ENCODE results near the gene C1orf115.

Gene C1orf115

GRCh38 chr1:220706480-220706879, 16.3 kb downstream of the C1orf115 start:
- H3K27ac ChIP-seq (replicated peaks) = no peak overlapping the region
- H3K4me3 ChIP-seq (replicated peaks; ENCODE audit: insufficient read depth, low read length) = no peak overlapping the region
- H3K27me3 ChIP-seq (ENCODE audit: insufficient read depth, poor library complexity, severe bottlenecking) = no peaks in the 10 kb centered on the region
- TF ChIP-seq CTCF (IDR thresholded peaks at IDR 0.05; ENCODE audit: insufficient read depth, low read length) = no peak
- no peak for TF ChIP-seq GABPA (IDR thresholded peaks at IDR 0.05; ENCODE audit: low read depth)
- TF ChIP-seq POLR2AphosphoS5 (IDR thresholded peaks at IDR 0.05; ENCODE audit: low read depth) = no peak
- no peak for TF ChIP-seq SPI1 (IDR thresholded peaks at IDR 0.05; ENCODE audit: borderline replicate concordance, low read depth)
- no peak for TF ChIP-seq REST (IDR thresholded peaks at IDR 0.05; ENCODE audit: insufficient replicate concordance, low read depth)
- no peak for DNase-seq (ENCODE audit: low read depth in 1 of 2, low spot score in 1 of 2)

GRCh38 chr1:220707160-220707559, 17.0 kb downstream of the C1orf115 start:
- DNase-seq (ENCODE audit: low read depth in 1 of 2, low spot score in 1 of 2) = no peak
- Histone ChIP-seq H3K27ac (replicated peaks) (no peak overlapping the region), H3K27me3 (ENCODE audit: insufficient read depth, poor library complexity, severe bottlenecking) (no peaks in the 10 kb centered on the region), H3K4me3 (replicated peaks; ENCODE audit: insufficient read depth, low read length) (no peak overlapping the region)
- TF ChIP-seq SPI1 (IDR thresholded peaks at IDR 0.05; ENCODE audit: borderline replicate concordance, low read depth) (no peak), REST (IDR thresholded peaks at IDR 0.05; ENCODE audit: insufficient replicate concordance, low read depth) (no peak), GABPA (IDR thresholded peaks at IDR 0.05; ENCODE audit: low read depth) (no peak), CTCF (IDR thresholded peaks at IDR 0.05; ENCODE audit: insufficient read depth, low read length) (no peak), POLR2AphosphoS5 (IDR thresholded peaks at IDR 0.05; ENCODE audit: low read depth) (no peak)

- Histone ChIP-seq H3K27ac (replicated peaks) (no peak overlapping the region), H3K27me3 (ENCODE audit: insufficient read depth, poor library complexity, severe bottlenecking) (no peaks in the 10 kb centered on the region), H3K4me3 (replicated peaks; ENCODE audit: insufficient read depth, low read length) (no peak overlapping the region)
- no peak for DNase-seq (ENCODE audit: low read depth in 1 of 2, low spot score in 1 of 2)
- TF ChIP-seq REST (IDR thresholded peaks at IDR 0.05; ENCODE audit: insufficient replicate concordance, low read depth) = no peak
- no peak for TF ChIP-seq GABPA (IDR thresholded peaks at IDR 0.05; ENCODE audit: low read depth)
- TF ChIP-seq SPI1 (IDR thresholded peaks at IDR 0.05; ENCODE audit: borderline replicate concordance, low read depth) = no peak
- no peak for TF ChIP-seq POLR2AphosphoS5 (IDR thresholded peaks at IDR 0.05; ENCODE audit: low read depth)
- TF ChIP-seq CTCF (IDR thresholded peaks at IDR 0.05; ENCODE audit: insufficient read depth, low read length) = no peak
Observed at GRCh38 chr1:220708244-220708643, 18.1 kb downstream of the C1orf115 start.
